Measurements from ENCODE around the gene TMEM187. TPM values are rescaled to one million over a fixed set of nuclear protein-coding genes. Genes with fewer than 3 reads are reported as not detected.

TMEM187 gene
- total RNA-seq, 1 experiment from 2014 or later = 2.8 TPM

GRCh38 chrX:154027022-154027402, 54.5 kb downstream of the TMEM187 start:
- no TSS peak for BruUV-seq (replicated peaks)
- no peak overlapping the region for H3K27ac ChIP-seq (ENCODE audit: low read depth, low read length, poor library complexity, severe bottlenecking)
- CTCF ChIA-PET = no interaction called here
- DNase-seq (ENCODE audit: low spot score) = no peak
- TF ChIP-seq CTCF (conservative IDR thresholded peaks at IDR 0.05; ENCODE audit: low read depth, low read length) (no peak), EZH2 (IDR thresholded peaks at IDR 0.05; ENCODE audit: borderline replicate concordance, low read depth, low read length, poor library complexity, severe bottlenecking) (no peak)
- no peaks in the 10 kb centered on the region for H3K4me1 ChIP-seq (ENCODE audit: insufficient read depth, low read length, poor library complexity, severe bottlenecking)
- POLR2A ChIA-PET (ENCODE audit: low non-redundant PET) = no interaction called here
- no peaks in the 10 kb centered on the region for H3K9me3 ChIP-seq (ENCODE audit: low read depth, low read length, poor library complexity, severe bottlenecking)
- intact Hi-C loops (cut with micrococcal nuclease; ENCODE audit: unreplicated experiment) = no loop called here
- H3K27me3 ChIP-seq (replicated peaks; ENCODE audit: insufficient read depth, low read depth, low read length, poor library complexity) = peaks cover 14% of the 10 kb centered on the region
- H3K4me3 ChIP-seq (ENCODE audit: low read depth, low read length, poor library complexity, severe bottlenecking) = no peak overlapping the region
- peaks cover 19% of the 10 kb centered on the region for H3K36me3 ChIP-seq (ENCODE audit: insufficient read depth, low read length, poor library complexity, severe bottlenecking)

- BruUV-seq (replicated peaks) = no TSS peak
- Histone ChIP-seq H3K36me3 (ENCODE audit: insufficient read depth, low read length, poor library complexity, severe bottlenecking) (peaks cover 19% of the 10 kb centered on the region), H3K4me3 (ENCODE audit: low read depth, low read length, poor library complexity, severe bottlenecking) (no peak overlapping the region), H3K27ac (ENCODE audit: low read depth, low read length, poor library complexity, severe bottlenecking) (no peak overlapping the region), H3K4me1 (ENCODE audit: insufficient read depth, low read length, poor library complexity, severe bottlenecking) (no peaks in the 10 kb centered on the region), H3K9me3 (ENCODE audit: low read depth, low read length, poor library complexity, severe bottlenecking) (no peaks in the 10 kb centered on the region), H3K27me3 (replicated peaks; ENCODE audit: insufficient read depth, low read depth, low read length, poor library complexity) (peaks cover 18% of the 10 kb centered on the region)
- ChIA-PET POLR2A (ENCODE audit: low non-redundant PET) (no interaction called here), CTCF (no interaction called here)
- TF ChIP-seq EZH2 (IDR thresholded peaks at IDR 0.05; ENCODE audit: borderline replicate concordance, low read depth, low read length, poor library complexity, severe bottlenecking) (no peak), CTCF (conservative IDR thresholded peaks at IDR 0.05; ENCODE audit: low read depth, low read length) (no peak)
- DNase-seq (ENCODE audit: low spot score) = no peak
- intact Hi-C loops (cut with micrococcal nuclease; ENCODE audit: unreplicated experiment) = no loop called here
Observed at GRCh38 chrX:154027986-154028385, 55.4 kb downstream of the TMEM187 start.

- POLR2A ChIA-PET (ENCODE audit: low non-redundant PET) = no interaction called here
Observed at GRCh38 chrX:154028502-154029184, 56.1 kb downstream of the TMEM187 start.

More at GRCh38 chrX:154028502-154029184, 56.1 kb downstream of the TMEM187 start:
- Histone ChIP-seq H3K9me3 (ENCODE audit: low read depth, low read length, poor library complexity, severe bottlenecking) (no peaks in the 10 kb centered on the region), H3K36me3 (ENCODE audit: insufficient read depth, low read length, poor library complexity, severe bottlenecking) (peaks cover 19% of the 10 kb centered on the region), H3K27me3 (replicated peaks; ENCODE audit: insufficient read depth, low read depth, low read length, poor library complexity) (peaks cover 15% of the 10 kb centered on the region), H3K4me1 (ENCODE audit: insufficient read depth, low read length, poor library complexity, severe bottlenecking) (no peaks in the 10 kb centered on the region), H3K27ac (ENCODE audit: low read depth, low read length, poor library complexity, severe bottlenecking) (no peak overlapping the region), H3K4me3 (ENCODE audit: low read depth, low read length, poor library complexity, severe bottlenecking) (no peak overlapping the region)
- CTCF ChIA-PET = no interaction called here
- TF ChIP-seq CTCF (conservative IDR thresholded peaks at IDR 0.05; ENCODE audit: low read depth, low read length) (no peak), EZH2 (IDR thresholded peaks at IDR 0.05; ENCODE audit: borderline replicate concordance, low read depth, low read length, poor library complexity, severe bottlenecking) (no peak)
- DNase-seq (ENCODE audit: low spot score) = no peak
- intact Hi-C loops (cut with micrococcal nuclease; ENCODE audit: unreplicated experiment) = no loop called here
- BruUV-seq (replicated peaks) = no TSS peak
